ENCODE measurements around the gene LCOR. TPM values are rescaled to one million over a fixed set of nuclear protein-coding genes. Genes with fewer than 3 reads are reported as not detected.

LCOR gene
- polyA plus RNA-seq, 1 donor, result 16.2 TPM

DNA sequence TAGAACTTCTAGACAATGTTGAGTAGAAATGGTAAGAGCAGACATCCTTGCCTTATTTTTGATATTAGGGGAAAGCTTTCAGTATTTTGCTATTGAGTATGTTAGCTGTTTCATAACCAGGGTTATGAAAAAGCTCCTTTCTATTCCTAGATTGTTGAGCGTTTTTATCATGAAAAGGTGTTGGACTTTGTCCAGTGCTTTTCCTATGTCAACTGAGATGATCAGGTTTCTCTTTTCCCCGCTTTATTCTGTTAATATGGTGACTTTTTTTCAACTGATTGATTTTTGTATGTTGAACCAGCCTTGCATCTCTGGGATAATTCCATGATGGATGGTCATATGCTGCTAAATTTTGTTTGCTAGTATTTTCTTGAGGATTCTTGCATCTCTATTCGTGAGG, 58.5 kb downstream of the LCOR start:
- no peak for DNase-seq

DNA sequence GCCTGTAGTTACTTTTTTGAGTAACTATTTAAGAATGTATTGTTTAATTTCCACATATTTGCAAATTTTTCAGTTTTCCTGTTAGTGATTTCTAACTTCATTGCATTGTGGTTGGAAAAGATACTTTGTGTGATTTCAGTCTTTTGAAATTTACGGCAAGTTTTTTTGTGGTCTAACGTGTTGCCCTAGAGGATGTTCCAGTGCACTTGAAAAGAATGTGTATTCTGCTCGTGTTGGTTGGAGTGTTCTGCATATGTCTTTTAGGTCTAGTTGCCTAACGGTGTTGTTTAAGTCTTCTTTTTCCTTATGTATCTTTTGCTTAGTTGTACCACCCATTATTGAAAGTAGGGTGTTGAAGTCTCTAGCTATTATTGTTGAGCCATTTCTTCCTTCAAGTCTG, 59.7 kb downstream of the LCOR start:
- DNase-seq, result no peak

DNA sequence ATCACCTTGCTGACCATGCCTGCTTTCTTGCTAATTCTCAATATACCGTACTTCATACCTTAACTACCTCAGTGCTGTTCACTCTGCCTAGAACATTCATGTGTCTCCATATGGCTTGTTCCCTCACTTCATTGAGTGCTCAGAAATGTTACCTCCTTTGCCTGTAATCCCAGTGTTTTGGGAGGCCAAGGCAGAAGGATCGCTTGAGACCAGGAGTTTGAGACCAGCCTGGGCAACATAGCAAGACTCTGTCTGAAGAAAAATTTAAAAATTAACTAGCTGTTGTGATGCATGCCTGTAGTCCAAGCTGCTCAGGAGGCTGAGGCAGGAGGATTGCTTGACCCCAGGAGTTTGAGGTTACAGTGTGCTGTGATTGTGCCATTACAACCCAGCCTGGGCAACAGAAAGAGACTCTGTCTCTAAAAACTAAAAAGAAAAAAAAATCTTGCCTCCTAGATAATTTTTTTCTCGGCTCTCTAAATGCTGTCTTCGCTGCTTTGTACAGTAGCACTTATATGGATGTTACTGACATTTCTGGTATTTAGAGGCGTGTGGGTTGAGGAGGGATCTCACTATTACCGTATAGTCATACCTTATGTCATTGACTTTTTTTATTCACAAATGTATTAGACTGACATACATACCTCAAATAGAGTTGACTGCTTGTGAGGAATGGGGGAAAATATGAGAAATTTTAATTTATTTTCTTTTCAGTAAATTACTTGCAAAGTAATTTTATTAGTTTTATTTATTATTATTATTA, 63.7 kb downstream of the LCOR start:
- DNase-seq, result no peak

DNA sequence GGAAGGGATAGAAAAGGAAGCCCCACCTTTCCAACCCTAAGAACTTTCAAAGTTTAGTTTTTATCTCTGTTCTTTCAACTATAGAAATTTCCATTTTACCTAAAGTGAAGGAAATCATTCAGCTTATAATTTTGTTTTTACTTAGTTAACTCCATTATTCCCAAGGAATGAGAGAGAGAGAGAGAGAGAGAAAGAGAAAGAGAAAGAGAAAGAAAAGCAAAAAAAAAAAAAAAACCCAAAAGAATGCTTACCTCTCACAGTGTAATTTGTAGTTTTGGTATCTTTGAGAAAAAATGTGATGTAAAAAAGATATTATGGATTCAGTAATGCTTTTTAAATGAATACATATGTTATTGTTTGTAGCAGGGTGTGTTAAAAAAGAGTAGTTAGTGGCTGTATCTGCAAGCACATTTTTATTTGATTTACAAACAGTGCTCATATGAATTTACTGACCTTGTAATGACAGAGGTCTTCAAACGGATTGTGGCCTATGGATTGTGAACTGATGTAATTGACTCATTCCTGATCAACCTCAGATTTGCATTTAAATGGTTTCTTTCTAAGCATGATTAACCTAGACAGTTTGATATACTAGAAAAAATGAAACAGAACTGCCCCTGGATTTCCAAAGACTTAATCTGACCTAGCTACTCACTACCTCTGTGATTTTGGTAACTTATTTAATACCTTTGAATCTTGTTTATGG, 64.9 kb downstream of the LCOR start:
- no peak for DNase-seq

DNA sequence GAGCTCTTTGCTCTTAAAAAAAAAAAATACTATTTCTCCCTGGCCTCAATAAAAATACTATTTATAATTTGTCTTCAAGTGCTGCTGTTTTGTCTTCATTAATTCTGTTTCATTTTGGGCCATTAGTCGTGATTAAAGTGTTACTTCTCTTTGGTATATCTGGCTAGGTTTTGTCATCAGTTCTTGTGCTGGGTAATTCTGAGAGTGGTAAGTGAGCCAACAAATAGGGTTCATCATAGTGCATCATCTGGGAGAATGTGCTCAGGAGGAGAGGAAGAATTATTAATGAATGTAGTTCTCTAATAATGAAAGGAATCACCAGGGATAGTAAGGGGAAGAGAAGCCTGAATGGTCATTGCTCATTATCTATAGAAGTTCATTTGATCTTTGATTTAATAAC, 70.0 kb downstream of the LCOR start:
- DNase-seq, result no peak

DNA sequence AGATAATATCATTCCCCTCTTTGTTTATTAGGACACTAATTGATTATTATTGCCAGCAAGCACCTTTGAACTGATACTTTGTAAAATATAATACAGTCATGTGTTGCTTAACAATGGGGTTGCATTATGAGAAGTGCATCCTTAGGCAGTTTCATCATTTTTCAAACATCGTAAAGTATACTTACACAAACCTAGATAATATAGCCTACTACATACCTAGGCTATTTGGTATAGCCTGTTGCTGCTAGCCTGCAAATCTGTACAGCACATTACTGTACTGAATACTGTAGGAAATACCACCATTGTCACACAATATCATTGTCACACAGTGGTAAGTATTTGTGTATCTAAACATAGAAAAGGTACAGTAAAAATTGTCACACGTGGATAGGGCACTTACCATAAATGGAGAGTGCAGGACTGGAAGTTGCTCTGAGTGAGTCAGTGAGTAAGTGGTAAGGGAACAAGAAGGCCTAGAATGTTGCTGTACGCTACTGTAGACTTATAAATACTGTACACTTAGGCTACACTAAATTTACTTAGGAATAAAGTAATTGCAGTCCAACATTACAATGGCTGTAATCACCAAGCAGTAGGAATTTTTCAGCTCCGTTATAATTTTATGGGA, 70.7 kb downstream of the LCOR start:
- no peak for DNase-seq

DNA sequence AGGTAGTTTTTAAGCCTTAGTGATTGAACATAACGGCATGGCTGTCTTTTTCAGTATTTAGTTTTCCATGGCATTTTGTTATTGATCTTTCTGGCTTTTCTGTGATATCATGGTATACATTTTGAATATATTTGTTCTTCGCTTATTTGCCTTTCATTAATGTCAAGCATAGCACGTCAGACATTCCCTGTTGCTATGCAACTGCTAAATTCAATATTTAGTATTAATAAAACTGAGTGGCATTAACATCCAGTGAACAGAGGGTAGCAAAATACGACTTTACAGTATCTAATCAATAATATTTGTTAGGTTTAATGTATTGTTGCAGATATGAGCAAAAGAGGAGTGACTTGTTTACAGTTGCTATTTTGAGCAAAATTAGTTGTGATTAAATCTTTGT, 72.5 kb downstream of the LCOR start:
- no peak for DNase-seq

DNA sequence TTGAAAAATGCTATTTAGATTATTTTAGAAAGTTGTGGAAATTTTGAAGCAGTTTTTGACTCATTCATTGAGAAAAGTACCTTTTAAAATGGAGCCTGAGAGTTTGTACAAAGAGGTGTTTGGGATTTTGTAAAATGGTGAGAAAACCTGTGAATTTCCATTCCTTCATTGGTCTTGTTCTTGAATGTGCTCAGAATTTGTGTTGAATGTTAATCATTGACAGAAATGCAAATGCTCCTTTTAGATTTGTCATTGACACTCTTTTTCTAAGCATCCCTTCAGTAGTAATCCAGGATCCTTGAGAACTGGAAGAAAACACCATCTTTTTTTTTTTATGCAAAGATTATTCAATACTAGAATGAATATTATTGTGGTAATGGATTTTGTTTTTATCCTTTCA, 74.8 kb downstream of the LCOR start:
- DNase-seq, result no peak

DNA sequence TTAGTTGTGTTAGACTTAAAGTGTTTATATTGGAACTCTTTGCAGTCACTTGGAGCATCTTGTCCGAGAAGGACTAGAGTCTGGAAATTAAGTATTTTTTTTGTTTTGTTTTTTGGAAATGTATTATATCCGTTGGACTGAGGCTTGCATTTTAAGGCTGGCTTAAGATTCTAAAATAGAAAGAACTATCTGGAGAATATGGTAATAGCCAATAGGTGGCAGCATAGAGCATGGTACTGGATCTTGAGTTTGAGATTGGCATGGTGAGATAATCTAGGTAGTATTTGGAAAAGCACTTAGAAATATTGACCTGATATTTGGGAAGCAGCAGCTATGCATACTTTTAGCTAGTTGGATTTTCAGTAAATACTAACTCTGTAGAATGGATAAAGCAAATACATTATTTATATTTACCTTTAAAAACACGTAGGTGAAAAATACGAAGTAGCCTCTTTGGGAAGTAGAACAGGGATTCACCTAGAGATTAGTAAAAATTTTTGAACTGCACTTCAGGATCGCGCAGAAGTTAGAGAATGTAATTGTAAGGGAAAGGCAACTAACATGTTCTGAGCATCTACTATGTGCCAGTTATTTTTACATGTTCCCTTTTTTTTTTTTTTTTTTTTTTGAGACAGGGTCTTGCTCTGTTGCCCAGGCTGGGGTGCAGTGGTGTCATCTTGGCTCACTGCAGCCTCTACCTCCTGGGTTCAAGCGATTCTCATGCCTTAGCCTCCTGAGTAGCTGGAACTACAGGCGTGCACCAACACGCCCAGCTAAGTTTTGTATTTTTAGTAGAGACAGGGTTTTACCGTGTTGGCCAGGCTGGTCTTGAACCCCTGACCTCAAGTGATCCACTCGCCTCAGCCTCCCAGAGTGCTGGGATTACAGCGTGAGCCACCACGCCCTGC, 78.6 kb downstream of the LCOR start:
- DNase-seq, result peak; percentile 8

DNA sequence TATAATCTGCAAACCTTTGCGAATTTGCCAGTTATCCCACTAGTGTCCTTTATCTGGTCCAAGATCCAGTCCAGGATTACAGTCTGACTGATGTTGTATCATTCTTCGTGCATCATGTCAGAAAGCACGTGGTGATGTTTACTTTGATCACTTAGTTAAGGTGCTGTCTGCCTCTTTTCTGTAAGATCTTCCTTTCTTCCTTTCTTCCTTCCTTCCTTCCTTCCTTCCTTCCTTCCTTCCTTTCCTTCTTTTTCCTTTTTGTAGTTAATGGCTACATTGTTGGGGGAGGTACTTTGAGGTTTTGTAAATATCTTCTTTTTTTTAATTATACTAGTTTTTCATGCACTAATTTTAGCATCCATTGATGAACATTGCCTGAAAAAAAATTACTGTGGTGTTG, 80.3 kb downstream of the LCOR start:
- DNase-seq, result no peak

DNA sequence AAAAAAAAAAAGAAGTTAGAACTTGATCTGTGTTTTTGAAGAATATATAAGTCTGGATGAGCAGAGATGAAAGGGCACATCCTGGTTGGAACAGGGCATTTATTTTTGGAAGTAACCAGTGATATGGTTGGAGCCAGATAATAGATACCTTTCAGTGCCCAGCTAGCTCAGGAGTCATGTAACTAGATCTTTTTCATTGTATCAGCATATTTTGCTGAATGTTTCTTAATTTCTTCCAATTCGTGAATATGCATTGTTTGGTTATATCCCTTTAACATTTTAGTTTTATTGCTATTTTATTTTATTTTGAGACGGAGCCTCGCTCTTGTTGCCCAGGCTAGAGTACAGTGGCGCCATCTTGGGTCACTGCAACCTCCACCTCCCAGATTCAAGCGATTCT, 81.8 kb downstream of the LCOR start:
- no peak for DNase-seq

DNA sequence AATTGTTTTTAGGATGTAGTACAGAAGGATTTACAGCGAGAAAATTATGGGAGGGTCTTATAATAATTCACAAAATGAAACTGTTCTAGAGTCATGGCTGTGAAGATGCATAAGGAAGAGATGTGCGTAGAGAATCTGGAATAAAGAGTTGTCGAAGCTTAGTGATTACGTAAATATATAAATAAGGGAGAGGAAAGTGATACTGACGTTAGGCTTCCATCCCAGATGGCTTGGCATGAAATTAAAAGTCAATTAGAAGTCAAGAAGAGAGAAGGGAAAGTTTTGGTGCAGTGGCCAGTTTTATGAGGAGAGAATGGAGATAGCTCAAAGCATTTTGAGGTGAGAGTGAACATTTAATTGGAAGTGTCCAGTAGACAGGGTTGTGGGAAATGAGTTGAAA, 85.5 kb downstream of the LCOR start:
- DNase-seq, result no peak

DNA sequence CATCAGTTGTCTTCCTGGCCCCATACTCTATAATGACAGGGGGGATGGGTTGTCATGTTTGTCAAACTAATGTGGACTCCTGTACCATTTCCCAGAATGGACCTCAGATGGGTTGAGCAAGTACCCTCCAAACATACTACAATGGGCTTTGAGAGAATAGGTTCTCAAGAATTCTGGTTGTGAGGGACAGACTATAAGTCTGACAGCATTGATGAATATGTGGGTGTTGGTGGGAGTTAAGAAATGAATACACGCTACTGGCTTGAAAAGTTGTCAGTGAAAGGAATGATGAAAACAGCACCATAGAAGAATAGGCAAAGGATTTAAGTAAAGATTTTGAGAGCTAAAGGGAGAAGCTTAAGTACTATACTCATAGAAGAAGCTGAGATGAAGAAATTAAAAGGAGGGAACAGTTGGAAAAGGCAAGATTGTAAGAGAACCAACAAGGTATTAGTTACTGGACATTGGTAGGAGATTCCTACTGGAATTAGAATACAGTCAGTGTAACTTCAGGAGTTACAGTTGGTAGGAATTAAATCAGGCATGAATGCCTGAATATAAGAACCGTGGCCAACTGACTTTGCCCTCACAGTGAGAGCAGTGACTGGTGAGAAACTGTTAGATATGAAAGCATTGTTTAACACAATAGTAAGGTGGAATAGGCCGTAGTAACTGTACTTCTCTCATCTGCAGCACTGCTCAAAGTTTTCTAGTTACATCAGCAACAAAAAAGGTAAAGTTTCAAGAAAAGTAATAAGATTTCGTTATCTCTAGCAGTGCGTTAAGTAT, 86.3 kb downstream of the LCOR start:
- no peak for DNase-seq

DNA sequence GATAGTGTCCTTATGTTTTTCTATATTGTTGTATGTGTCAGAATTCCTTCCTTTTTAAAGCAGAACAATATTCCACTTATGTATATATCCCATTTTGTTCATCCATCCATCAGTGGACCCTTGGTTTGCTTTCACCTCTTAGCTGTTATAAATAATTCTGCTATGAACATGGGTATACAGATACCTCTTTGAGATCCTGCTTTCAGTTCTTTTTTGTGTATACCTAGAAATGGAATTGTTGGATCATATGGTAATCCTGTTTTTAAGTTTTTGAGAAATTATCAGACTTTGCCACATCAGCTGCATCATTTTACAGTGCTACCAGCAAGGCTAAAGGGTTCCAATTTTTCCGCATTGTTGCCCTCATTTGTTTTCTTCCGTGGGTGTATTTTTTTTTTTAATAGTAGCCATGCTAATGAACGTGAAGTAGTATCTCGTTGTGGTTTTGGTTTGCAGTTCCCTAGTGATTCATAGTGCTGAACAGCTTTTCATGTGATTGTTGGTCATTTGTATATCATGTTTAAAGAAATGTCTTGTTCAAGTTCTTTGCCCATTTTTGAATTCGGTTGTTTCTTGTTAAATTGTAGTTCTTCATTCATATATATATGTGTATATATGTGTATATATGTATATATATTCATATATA, 87.8 kb downstream of the LCOR start:
- no peak for DNase-seq

DNA sequence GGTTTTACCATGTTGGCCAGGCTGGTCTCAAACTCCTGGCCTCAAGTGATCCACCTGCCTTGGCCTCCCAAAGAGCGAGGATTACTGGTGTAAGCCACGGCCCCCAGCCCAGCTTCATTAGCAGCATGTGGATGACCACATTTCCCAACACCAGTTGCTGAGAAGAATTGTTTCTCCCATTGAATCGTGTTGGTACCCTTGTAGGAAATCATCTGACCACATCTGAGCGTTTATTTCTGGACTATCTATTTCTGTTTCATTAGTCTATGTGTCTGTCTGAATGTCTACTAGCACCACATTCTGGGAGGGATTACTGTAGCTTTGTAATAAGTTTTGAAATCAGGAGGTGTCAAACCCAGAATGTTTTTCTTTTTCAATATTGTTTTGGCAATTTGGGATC, 89.6 kb downstream of the LCOR start:
- no peak for DNase-seq

DNA sequence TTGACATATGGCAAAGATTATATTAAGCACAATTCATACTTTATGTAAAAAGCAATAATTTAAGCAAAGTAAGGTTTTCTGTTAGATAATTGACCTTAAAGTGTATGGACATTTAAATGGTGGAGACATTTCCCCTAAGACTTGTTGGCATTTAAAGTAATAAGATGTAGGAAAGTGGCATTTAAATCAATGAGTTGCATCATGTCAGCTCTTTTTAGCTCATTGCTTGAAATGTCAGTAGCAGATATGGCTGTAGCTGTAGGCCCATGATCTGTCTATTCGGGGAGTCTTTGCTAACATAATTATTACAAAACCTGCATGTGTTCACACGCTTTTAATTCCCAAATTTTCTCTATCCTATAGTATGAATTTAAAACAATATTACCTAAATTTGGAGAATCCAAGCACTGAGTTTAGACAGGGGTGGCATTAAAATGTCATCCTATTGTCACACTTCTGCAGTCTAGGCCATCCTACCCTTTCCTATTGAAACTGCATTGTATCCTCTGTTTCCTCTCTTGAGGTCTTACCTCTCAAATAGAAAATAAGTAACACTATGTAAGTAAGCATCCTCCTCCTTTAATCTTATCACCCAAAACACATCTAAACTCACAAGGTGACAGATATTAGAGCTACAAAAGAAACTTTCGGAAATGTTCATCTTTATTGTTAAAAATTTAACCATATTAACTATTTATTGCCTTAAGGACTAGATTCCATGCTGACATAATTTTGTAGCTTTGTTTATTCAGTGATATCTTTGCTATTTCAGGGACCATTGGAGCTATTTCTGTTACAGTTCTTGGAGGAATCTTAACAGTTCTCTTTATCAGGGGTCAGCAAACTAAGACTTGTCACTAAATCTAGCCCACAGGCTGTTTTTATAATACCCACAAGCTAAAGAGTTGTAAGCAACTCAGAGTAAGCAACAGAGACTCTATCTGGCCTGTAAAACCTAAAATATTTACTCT, 91.2 kb downstream of the LCOR start:
- DNase-seq, result no peak

DNA sequence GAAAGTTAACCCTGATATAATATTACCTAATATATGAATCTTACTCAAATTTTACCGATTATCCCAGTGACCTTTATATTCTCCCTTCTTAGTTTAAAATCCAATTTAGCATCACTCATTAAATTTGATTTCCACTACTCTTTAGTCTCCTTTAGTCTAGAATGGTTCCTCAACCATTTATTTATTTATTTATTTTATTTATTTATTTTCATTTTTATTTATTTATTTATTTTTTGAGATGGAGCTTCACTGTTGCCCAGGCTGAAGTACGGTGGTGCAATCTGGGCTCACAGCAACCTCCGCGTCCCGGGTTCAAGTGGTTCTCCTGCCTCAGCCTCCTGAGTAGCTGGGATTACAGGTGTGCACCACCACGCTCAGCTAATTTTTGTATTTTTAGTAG, 92.8 kb downstream of the LCOR start:
- DNase-seq, result no peak

DNA sequence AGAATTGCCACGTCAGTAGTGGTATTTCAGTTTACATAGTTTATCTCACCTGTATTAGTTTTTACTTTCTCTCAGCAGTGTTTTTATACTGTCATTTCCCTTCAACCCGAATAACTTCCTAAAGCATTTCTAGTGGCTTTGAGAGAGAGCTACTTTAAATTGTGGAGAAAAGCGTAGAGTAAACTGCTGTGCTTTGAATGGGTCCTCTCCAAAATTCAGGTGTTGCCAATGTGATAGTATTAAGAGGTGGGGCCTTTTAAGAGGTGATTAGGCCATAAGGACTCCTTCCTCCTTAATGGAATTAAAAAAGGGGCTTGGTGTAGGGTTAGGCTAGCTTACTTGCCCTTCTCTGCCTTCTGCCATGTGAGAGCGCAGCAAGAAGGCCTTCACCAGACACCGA, 98.4 kb downstream of the LCOR start:
- no peak for DNase-seq

DNA sequence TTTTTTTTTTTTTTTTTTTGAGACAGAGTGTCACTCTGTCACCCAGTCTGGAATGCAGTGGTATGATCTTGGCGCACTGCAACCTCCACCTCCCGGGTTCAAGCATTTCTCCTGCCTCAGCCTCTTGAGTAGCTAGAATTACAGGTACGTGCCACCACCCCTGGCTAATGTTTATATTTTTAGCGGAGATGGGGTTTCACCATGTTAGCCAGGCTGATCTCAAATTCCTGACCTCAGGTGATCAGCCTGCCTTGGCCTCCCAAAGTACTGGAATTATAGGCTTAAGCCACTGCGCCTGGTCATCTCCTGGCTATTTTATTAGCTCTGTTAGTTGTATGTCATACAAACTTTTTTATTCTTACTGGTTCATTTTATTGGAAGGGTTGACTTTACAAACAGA, 103.0 kb downstream of the LCOR start:
- DNase-seq, result no peak

DNA sequence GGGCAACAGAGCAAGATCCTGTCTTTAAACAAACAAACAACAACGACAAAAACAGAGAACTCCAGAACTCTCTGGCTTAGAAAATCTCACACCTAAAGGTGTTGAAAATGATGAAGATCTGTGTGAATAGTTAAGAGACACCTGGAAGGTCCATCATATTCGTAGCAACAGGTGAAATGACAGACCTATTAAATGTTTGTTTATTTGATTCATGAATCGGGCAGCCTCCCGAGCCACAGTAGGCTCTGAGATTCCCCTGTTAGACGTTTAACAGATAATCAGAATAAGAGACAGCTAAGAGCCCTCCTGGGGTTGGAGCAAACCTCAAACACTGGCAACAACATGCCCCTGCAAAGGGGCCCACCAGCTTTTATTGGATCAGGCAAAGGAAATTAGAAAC, 103.7 kb downstream of the LCOR start:
- no peak for DNase-seq

Data from hindlimb muscle (tissue), 1 donor.